Measurements from ENCODE around the gene SLC10A1. TPM values are rescaled to one million over a fixed set of nuclear protein-coding genes. Genes with fewer than 3 reads are reported as not detected.

SLC10A1 gene
- total and polyA plus RNA-seq, 2 of the 8 experiments (the other 6 are each of a cell fraction or from before 2014, with no cell fraction given) = not detected

DNA sequence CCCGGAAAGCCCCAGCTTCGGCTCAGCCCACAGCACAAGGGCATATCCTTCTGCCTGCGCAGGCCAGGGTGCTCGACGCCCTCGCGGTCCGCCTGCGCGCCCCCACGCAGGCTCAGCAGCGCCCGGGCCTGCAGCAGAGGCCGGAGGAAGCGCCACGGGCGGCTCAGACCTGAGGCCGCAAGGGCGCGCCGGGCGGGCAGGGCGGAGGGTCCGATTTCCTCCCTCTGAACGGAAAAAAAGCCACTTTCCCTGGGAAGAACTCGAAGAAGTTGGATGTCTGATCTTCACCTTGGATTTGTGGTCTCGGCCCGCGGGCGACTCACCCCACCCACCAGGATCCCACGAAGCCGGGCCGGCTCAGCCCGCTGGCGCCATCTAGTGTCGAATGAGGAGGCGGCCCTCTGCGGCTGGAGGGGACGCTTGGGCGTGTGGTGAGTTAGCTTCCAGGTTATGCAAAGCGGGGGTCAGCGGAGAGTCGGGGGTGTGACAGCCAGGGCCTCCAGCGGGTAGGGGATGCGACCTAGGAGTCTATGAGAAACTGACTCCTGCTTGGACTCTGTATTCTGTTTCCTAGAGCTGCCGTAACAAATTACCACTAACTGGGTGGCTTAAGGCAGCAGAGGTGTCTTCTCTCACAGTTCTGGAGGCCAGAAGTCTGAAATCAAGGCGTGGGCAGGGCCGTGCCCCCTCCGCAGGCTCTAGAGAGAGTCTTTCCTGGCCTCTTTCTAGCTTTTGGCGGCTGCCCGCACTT is 70.1 kb downstream of the SLC10A1 start (continued):
- TF ChIP-seq, protein P1, sequence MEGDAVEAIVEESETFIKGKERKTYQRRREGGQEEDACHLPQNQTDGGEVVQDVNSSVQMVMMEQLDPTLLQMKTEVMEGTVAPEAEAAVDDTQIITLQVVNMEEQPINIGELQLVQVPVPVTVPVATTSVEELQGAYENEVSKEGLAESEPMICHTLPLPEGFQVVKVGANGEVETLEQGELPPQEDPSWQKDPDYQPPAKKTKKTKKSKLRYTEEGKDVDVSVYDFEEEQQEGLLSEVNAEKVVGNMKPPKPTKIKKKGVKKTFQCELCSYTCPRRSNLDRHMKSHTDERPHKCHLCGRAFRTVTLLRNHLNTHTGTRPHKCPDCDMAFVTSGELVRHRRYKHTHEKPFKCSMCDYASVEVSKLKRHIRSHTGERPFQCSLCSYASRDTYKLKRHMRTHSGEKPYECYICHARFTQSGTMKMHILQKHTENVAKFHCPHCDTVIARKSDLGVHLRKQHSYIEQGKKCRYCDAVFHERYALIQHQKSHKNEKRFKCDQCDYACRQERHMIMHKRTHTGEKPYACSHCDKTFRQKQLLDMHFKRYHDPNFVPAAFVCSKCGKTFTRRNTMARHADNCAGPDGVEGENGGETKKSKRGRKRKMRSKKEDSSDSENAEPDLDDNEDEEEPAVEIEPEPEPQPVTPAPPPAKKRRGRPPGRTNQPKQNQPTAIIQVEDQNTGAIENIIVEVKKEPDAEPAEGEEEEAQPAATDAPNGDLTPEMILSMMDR (IDR thresholded peaks at IDR 0.05; ENCODE audit: control extremely low read depth in 1 of 3, insufficient read depth in 1 of 3, low read depth in 1 of 3, low read length in 3 of 3) = peak; percentile 91 to 97 (median 92)
- TF ChIP-seq SIRT6 (IDR thresholded peaks at IDR 0.05; ENCODE audit: low read length) (no peak), ZNF274 (IDR thresholded peaks at IDR 0.05; ENCODE audit: borderline replicate concordance, extremely low read depth, low read length) (no peak), POU5F1 (IDR thresholded peaks at IDR 0.05; ENCODE audit: low read depth, low read length) (0 out of 2 replicates have a peak, but pooled peaks have one; percentile 12), CREB1 (IDR thresholded peaks at IDR 0.05) (no peak), GABPA (IDR thresholded peaks at IDR 0.05; ENCODE audit: borderline replicate concordance, insufficient read depth, low read length) (peak; percentile 63; the same call in 1 of the 2 replicates), CBX5 (IDR thresholded peaks at IDR 0.05; ENCODE audit: low read depth, low read length) (no peak), BACH1 (IDR thresholded peaks at IDR 0.05; ENCODE audit: low read length) (peak; percentile 67; the same call in 1 of the 2 replicates), TBP (IDR thresholded peaks at IDR 0.05; ENCODE audit: low read depth, low read length) (no peak; the same call in 1 of the 2 replicates)
- TF ChIP-seq, protein P2, sequence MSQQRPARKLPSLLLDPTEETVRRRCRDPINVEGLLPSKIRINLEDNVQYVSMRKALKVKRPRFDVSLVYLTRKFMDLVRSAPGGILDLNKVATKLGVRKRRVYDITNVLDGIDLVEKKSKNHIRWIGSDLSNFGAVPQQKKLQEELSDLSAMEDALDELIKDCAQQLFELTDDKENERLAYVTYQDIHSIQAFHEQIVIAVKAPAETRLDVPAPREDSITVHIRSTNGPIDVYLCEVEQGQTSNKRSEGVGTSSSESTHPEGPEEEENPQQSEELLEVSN (IDR thresholded peaks at IDR 0.05) = peak; percentile 78

Small RNA genes within 50 kb of the gene (small RNA-seq; reads per million reads assigned to genes)
- gene RF00614 (ENCODE audit: insufficient read depth) = not detected

Other genes starting within 250 kb of the SLC10A1 start
- 2.8 and 2.9 TPM in 2 replicates for gene CCDC177, start 222.4 kb downstream of the SLC10A1 start, total RNA-seq (2021; fragmentation: NEBNext Ultra II Directional; extraction: Animal tissue kit (Norgen Biotek cat#: 25700))
- 0.62 and 1.4 TPM in 2 replicates for gene CCDC177, start 222.4 kb downstream of the SLC10A1 start, polyA plus RNA-seq (2011; rRNA removed)
- 3.8 and 5.1 TPM in 2 replicates for gene SUSD6, start 185.6 kb downstream of the SLC10A1 start, total RNA-seq (2021; fragmentation: NEBNext Ultra II Directional; extraction: Animal tissue kit (Norgen Biotek cat#: 25700))
- gene SUSD6, start 185.6 kb downstream of the SLC10A1 start, polyA plus RNA-seq (2011; rRNA removed) = 2.9 and 3.0 TPM in 2 replicates
- gene SRSF5, start 30.1 kb downstream of the SLC10A1 start, total RNA-seq (2021; fragmentation: NEBNext Ultra II Directional; extraction: Animal tissue kit (Norgen Biotek cat#: 25700)) = 226 and 238 TPM in 2 replicates
- 101 and 114 TPM in 2 replicates for gene SRSF5, start 30.1 kb downstream of the SLC10A1 start, polyA plus RNA-seq (2011; rRNA removed)
- gene SMOC1, start 82.2 kb upstream of the SLC10A1 start, total RNA-seq (2021; fragmentation: NEBNext Ultra II Directional; extraction: Animal tissue kit (Norgen Biotek cat#: 25700)) = 1.6 and 2.4 TPM in 2 replicates
- 1.6 and 3.2 TPM in 2 replicates for gene SMOC1, start 82.2 kb upstream of the SLC10A1 start, polyA plus RNA-seq (2011; rRNA removed)

Measured in H1 (cell line).